DND-41 (cell line): ENCODE measurements around the gene CUBN.

Source experiments
- ATAC-seq: fragments of 200-7000 bp; cut with Tn5 transposase; 3 replicates; pipeline ENCODE4 v1.9.1; 2021; ENCODE audit warnings: low read depth; ENCODE audit not compliant: insufficient read depth
- DNase-seq: peaks from one replicate; pipeline ENCODE4 v3.0.0-alpha.2; 2020
- H2AFZ ChIP-seq: 2 replicates; pipeline ENCODE4 v1.6.0; 2012; ENCODE audit warnings: low read depth, low read length
- H3K27ac ChIP-seq: 2 replicates; pipeline ENCODE4 v1.5.1; 2012; ENCODE audit warnings: low read length, inconsistent platforms
- H3K27me3 ChIP-seq: fragments of 200-600 bp; sonication (generic); 2 replicates; pipeline ENCODE4 v1.6.0; 2012; ENCODE audit warnings: low read length, mild to moderate bottlenecking, inconsistent platforms; ENCODE audit not compliant: insufficient read depth, poor library complexity
- H3K36me3 ChIP-seq: 2 replicates; pipeline ENCODE4 v1.5.1; 2012; ENCODE audit warnings: low read length, inconsistent platforms; ENCODE audit not compliant: insufficient read depth
- H3K4me1 ChIP-seq: 2 replicates; pipeline ENCODE4 v1.5.1; 2012; ENCODE audit warnings: mild to moderate bottlenecking, low read length; ENCODE audit not compliant: insufficient read depth
- H3K4me2 ChIP-seq: 2 replicates; pipeline ENCODE4 v1.6.0; 2012; ENCODE audit warnings: mild to moderate bottlenecking, moderate library complexity, low read length, inconsistent platforms; ENCODE audit not compliant: insufficient read depth
- H3K4me3 ChIP-seq, 2 experiments: fragments of 200-600 bp in 1 of 2; shearing (Covaris generic) in 1 of 2; 2 replicates each; pipeline ENCODE4 v1.5.1; 2012 to 2016; ENCODE audit warnings: inconsistent platforms in 2 of 2, low read length in 2 of 2, mild to moderate bottlenecking in 2 of 2, low read depth in 1 of 2, moderate library complexity in 1 of 2
- H3K79me2 ChIP-seq: 2 replicates; pipeline ENCODE4 v1.6.0; 2012; ENCODE audit warnings: low read length, inconsistent platforms; ENCODE audit not compliant: insufficient read depth
- H3K9ac ChIP-seq: 2 replicates; pipeline ENCODE4 v1.6.0; 2012; ENCODE audit warnings: low read depth, mild to moderate bottlenecking, inconsistent platforms, low read length, moderate library complexity
- H3K9me3 ChIP-seq: 2 replicates; pipeline ENCODE4 v1.5.1; 2012; ENCODE audit warnings: low read length, moderate library complexity, mild to moderate bottlenecking, inconsistent platforms; ENCODE audit not compliant: insufficient read depth, severe bottlenecking
- H4K20me1 ChIP-seq: 2 replicates; pipeline ENCODE4 v1.6.0; 2012; ENCODE audit warnings: low read length; ENCODE audit not compliant: insufficient read depth
- EZH2 ChIP-seq: IDR thresholded peaks from 3 replicates; pipeline ENCODE4 v1.6.1; 2012; ENCODE audit warnings: borderline replicate concordance, low read depth, mild to moderate bottlenecking, moderate library complexity, low read length, inconsistent platforms; ENCODE audit not compliant: severe bottlenecking
- TF ChIP-seq, protein P1 (sequence below): IDR thresholded peaks from 2 replicates; pipeline ENCODE4 v1.5.1; 2012; ENCODE audit warnings: borderline replicate concordance, low read length, moderate library complexity, mild to moderate bottlenecking; ENCODE audit not compliant: poor library complexity, severe bottlenecking; ENCODE audit errors: extremely low read depth

CUBN gene

DNA sequence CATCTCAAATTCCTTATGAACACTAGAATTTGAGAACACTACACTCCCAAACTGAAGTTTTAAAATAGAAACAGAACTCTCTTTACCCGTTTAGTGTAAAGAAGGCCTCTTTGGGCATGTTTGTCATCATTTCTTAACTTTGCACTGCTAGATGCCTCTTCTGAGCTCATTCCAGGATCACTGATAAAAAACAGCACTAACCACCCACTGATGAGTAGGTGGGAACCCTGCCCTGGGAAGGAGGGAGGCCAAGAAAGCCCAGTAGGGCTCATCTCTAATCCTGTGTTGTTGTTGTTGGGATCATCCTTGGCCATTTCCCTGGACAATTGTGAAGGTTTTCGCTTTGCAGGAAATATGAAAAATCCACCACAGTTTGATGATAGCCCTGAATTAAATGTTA is 68.2 kb downstream of the CUBN start:
- H4K20me1 ChIP-seq: no peaks in the 10 kb centered on the region
- no peaks in the 10 kb centered on the region for H3K9me3 ChIP-seq
- peaks cover 24% of the 10 kb centered on the region for H3K4me1 ChIP-seq
- DNase-seq: no peak
- H3K79me2 ChIP-seq: no peaks in the 10 kb centered on the region
- H3K36me3 ChIP-seq: no peaks in the 10 kb centered on the region
- H3K4me2 ChIP-seq: no peak overlapping the region
- no peak overlapping the region for H3K27ac ChIP-seq
- no peaks in the 10 kb centered on the region for H3K27me3 ChIP-seq
- ATAC-seq: no peak
- no peak overlapping the region for H3K4me3 ChIP-seq
- no peak overlapping the region for H3K9ac ChIP-seq
- H2AFZ ChIP-seq: no peak overlapping the region
- TF ChIP-seq EZH2: no peak
- TF ChIP-seq, protein P1, sequence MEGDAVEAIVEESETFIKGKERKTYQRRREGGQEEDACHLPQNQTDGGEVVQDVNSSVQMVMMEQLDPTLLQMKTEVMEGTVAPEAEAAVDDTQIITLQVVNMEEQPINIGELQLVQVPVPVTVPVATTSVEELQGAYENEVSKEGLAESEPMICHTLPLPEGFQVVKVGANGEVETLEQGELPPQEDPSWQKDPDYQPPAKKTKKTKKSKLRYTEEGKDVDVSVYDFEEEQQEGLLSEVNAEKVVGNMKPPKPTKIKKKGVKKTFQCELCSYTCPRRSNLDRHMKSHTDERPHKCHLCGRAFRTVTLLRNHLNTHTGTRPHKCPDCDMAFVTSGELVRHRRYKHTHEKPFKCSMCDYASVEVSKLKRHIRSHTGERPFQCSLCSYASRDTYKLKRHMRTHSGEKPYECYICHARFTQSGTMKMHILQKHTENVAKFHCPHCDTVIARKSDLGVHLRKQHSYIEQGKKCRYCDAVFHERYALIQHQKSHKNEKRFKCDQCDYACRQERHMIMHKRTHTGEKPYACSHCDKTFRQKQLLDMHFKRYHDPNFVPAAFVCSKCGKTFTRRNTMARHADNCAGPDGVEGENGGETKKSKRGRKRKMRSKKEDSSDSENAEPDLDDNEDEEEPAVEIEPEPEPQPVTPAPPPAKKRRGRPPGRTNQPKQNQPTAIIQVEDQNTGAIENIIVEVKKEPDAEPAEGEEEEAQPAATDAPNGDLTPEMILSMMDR: no peak

DNA sequence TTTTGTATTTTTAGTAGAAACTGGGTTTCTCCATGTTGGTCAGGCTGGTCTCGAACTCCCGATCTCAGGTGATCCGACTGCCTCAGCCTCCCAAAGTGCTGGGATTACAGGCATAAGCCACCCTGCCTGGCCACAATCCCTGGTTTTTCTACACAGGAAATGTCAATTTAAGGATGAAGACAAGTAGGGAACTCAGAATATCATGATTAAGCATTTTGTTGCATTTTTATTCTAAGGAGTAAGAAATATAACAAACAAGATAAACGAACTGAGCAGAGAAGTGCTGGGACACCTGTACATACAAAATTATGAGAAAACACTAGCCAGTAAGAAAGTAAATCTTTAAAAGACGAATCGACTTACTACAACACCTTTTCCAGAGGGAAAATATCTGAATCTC is 69.3 kb downstream of the CUBN start:
- no peak for ATAC-seq
- H3K4me1 ChIP-seq: peaks cover 24% of the 10 kb centered on the region
- H3K9me3 ChIP-seq: no peaks in the 10 kb centered on the region

DNA sequence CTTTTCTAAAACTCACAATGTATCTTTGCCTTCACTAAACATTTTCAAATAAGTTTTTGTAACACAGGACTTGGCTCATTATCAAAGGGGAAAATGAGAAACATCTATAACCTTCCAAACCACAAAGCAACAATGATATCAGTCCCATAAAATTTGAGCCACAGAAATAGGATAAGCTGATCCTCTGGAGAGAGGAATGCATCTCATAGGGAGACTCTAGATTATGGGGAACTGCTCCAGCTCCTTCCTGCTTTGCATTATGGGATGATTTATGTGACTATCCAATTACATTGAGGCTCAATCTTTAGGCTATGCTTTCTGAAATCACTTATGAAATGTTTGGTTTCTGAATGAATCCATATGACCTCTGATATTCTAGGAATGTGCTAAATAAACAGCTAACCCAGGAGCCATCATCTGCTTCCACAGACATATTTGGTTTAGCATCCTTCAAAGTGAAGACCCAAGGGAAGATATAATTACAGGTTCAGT is 70.4 kb downstream of the CUBN start:
- H2AFZ ChIP-seq: no peak overlapping the region
- no peak overlapping the region for H3K9ac ChIP-seq
- DNase-seq (no peak), ATAC-seq (no peak)
- no peak overlapping the region for H3K4me3 ChIP-seq
- H3K79me2 ChIP-seq: no peaks in the 10 kb centered on the region
- H3K4me1 ChIP-seq: peaks cover 24% of the 10 kb centered on the region
- H3K9me3 ChIP-seq: no peaks in the 10 kb centered on the region
- H3K27me3 ChIP-seq: no peaks in the 10 kb centered on the region
- TF ChIP-seq, protein P1: no peak
- TF ChIP-seq EZH2: no peak
- H3K36me3 ChIP-seq: no peaks in the 10 kb centered on the region
- no peak overlapping the region for H3K4me2 ChIP-seq
- no peaks in the 10 kb centered on the region for H4K20me1 ChIP-seq
- no peak overlapping the region for H3K27ac ChIP-seq

More for the DNA sequence above, 69.3 kb downstream of the CUBN start:
- Histone ChIP-seq H3K27ac (no peak overlapping the region), H4K20me1 (no peaks in the 10 kb centered on the region), H2AFZ (no peak overlapping the region), H3K4me2 (no peak overlapping the region), H3K9ac (no peak overlapping the region), H3K27me3 (no peaks in the 10 kb centered on the region), H3K36me3 (no peaks in the 10 kb centered on the region), H3K4me3 (no peak overlapping the region), H3K79me2 (no peaks in the 10 kb centered on the region)
- no peak for DNase-seq
- no peak for TF ChIP-seq EZH2
- TF ChIP-seq, protein P1: no peak

DNA sequence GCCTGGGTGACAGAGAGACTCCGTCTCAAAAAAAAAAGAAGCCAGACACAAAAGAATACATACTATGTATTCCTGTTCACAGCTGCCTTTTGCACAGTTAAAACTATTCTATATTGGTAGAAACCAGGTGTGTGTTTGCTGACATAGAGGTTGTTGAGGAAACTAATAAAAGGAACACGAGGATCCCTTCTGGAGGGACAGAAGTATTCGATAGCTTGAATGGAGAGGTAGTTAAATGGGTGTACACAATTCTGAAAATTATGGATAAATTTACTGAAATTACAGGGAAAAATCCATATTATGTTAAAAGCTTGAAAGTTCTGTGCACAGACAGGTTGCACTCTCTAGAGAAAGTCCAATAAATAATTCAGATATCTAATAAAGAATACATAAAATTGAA is 71.5 kb downstream of the CUBN start:
- Histone ChIP-seq H3K4me1 (peaks cover 15% of the 10 kb centered on the region), H3K27me3 (no peaks in the 10 kb centered on the region), H3K4me2 (no peak overlapping the region), H3K9me3 (no peaks in the 10 kb centered on the region), H2AFZ (no peak overlapping the region), H3K27ac (no peak overlapping the region), H3K79me2 (no peaks in the 10 kb centered on the region), H3K4me3 (no peak overlapping the region), H3K36me3 (no peaks in the 10 kb centered on the region), H3K9ac (no peak overlapping the region), H4K20me1 (no peaks in the 10 kb centered on the region)
- TF ChIP-seq, protein P1: no peak
- no peak for TF ChIP-seq EZH2
- DNase-seq (no peak), ATAC-seq (no peak)
